ENCODE data around the gene DOCK1.

DOCK1 gene

GRCh38 chr10:127179612-127180250, 274.5 kb downstream of the DOCK1 start:
- TF ChIP-seq ZFX (IDR thresholded peaks at IDR 0.05) (no peak), CTCF (conservative IDR thresholded peaks at IDR 0.05) (no peak)
- no peak overlapping the region for H3K27ac ChIP-seq

- H3K27ac ChIP-seq = no peak overlapping the region
- TF ChIP-seq ZFX (IDR thresholded peaks at IDR 0.05) (no peak), CTCF (conservative IDR thresholded peaks at IDR 0.05) (no peak)
Measured at GRCh38 chr10:127182161-127182560, 276.9 kb downstream of the DOCK1 start.

- TF ChIP-seq CTCF (conservative IDR thresholded peaks at IDR 0.05) (no peak), ZFX (IDR thresholded peaks at IDR 0.05) (no peak)
- no peak overlapping the region for H3K27ac ChIP-seq
Measured at GRCh38 chr10:127184582-127184981, 279.4 kb downstream of the DOCK1 start.

- no peak overlapping the region for H3K27ac ChIP-seq
Measured at GRCh38 chr10:127186813-127187212, 281.6 kb downstream of the DOCK1 start.

DNA sequence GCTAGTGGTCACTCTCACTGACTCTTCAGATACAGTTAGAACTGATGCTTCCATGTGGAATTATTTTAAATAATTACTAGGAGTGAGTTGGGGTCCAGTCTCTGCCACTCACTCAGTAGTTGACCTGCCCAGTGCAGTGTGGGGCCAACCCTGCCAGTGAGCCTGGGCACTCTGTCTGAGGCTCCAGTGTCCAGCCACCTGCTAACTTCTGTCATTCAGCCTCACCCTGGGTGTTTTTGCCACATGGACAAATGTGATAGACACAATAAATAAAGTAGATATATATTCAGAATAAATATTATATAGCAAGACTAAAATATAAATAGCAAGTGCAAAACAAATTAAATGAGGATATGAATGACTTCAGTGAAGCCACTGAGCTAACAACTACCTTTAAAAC, 284.0 kb downstream of the DOCK1 start:
- no peak for TF ChIP-seq CTCF (conservative IDR thresholded peaks at IDR 0.05)
- TF ChIP-seq ZFX (IDR thresholded peaks at IDR 0.05) = no peak
- H3K27ac ChIP-seq = no peak overlapping the region

More at GRCh38 chr10:127186813-127187212, 281.6 kb downstream of the DOCK1 start:
- TF ChIP-seq ZFX (IDR thresholded peaks at IDR 0.05) (no peak), CTCF (conservative IDR thresholded peaks at IDR 0.05) (no peak)

DNA sequence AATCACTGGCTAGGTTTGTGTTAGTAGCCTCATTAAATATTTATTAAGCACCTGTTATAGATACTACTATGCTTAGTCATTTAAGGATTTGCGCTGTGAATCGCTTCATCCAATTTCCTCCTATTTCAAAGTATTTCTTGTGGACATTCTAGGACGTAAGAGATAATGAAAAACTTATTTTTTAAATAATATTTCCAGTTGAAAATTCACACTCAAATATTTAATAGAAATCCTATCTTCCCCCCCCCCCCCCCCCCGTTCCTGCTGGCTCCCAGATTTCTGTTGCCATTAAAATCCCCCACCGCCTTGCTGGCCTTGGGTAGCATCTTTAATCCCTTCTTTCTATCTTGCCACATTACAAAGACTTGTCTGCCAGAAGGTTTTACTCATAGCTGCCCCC, 285.2 kb downstream of the DOCK1 start:
- TF ChIP-seq ZFX (IDR thresholded peaks at IDR 0.05) (no peak), CTCF (conservative IDR thresholded peaks at IDR 0.05) (no peak)
- no peak overlapping the region for H3K27ac ChIP-seq

DNA sequence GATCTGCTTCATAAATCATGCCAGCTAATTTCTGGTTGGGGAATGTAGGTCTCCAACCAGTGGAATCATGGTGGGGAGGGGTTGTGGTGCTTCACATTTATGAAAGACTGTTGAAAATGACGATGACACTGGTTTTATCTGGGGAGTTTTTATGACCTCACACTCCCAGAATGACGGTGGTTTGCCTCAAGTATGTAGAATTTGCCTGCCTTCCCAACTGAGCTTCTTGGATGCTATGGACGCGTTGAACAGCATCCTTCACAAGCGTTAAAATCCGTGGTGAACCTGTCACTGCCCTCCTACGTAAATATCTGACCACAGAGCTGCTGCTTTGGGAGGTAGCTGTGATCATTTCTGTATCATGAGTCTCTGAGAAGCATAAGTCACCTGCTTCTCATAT, 287.9 kb downstream of the DOCK1 start:
- H3K27ac ChIP-seq = no peak overlapping the region
- TF ChIP-seq ZFX (IDR thresholded peaks at IDR 0.05) (no peak), CTCF (conservative IDR thresholded peaks at IDR 0.05) (no peak)

Measured in C4-2B (cell line).